Fibroblast of villous mesenchyme (primary cell): ENCODE data around the gene POMGNT1. TPM values are rescaled to one million over a fixed set of nuclear protein-coding genes. Genes with fewer than 3 reads are reported as not detected.
"Not testable (repeated sequence)": the region's sequence is repeated elsewhere in the genome, so short reads cannot be mapped to it uniquely, and the experiment has no call there.

ENCODE experiments used
- DNase-seq: peaks from one replicate; pipeline ENCODE4 v3.0.0-alpha.2; 2010; ENCODE audit warnings: low read depth
- H3K4me3 ChIP-seq: 2 replicates; pipeline ENCODE4 v1.5.1; 2011; ENCODE audit warnings: low read depth, mild to moderate bottlenecking, low read length
- CTCF ChIP-seq: IDR thresholded peaks from 2 replicates; pipeline ENCODE4 v1.5.1; 2012; ENCODE audit warnings: low read depth, mild to moderate bottlenecking, low read length; ENCODE audit not compliant: insufficient read depth
- total RNA-seq: library from RNA; depleted of rRNA; stranded (reverse); fragments of >200 nt; gene quantifications from 2 replicates; pipeline ENCODE4 v1.2.3, GENCODE V29; 2012

POMGNT1 gene
- total RNA-seq: 52.8 and 81.2 TPM in 2 replicates

DNA sequence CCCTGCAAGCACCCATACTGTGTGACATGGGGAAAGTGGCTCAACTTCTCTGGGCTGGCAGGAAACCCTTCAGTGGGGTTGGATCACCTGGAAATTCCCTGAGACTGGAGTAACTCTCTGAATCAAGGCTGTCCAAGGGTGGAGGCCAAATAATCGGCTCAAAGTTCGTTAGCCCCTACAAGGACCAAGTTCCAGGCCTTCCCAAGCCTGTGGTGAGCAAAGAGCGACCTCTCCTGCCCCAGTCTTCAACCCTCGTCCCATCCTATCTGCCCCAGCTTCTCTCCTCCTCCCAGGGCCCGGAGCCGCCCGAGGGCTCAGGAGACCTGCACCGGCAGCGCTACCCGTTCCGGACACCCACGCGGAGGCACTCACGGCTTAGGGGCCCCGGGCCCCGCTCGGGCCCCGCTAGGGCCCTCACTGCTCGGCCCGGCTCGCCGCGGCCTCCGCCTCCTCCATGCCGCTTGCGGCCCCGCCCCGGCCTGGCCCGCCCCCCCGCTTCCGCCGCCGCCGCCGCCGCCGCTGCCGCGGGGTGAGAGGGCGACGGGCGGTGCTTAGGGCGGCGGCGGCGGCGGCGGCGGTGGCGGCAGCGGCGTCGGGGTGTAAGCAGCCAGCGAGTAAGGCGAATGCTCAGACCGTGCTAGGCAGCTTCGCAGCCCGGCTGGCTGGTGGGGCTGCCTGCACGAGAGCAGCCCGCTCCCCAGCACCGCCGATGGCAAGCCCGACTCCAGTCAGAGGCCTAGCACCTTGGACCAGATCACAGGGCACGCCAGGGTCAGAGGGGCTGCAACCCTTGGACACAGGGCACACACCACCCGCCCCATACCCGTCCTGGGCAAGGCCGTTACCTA is at the start of gene POMGNT1:
POMGNT1 (minus strand) TSS at position 471 of the 848 bp plus-strand sequence. CDS start 613 bp downstream, outside the sequence.
- DNase-seq: peak; percentile 72

GRCh38 chr1:46247436-46248121 is 49.3 kb upstream of the POMGNT1 start, which contains the start of gene RAD54L:
Gene RAD54L (plus strand): TSS chr1:46247763. CDS start chr1:46248406, 643 bp downstream.
- no peak for TF ChIP-seq CTCF
- H3K4me3 ChIP-seq: peak within 1 kb of the TSS; percentile 81
- peak; percentile 99 for DNase-seq

More for the DNA sequence above, at the start of gene POMGNT1:
- peak within 1 kb of the TSS; percentile 89 for H3K4me3 ChIP-seq
- no peak for TF ChIP-seq CTCF

- DNase-seq: peak; percentile 51
- no peak for TF ChIP-seq CTCF
- peak overlapping the region; percentile 81 for H3K4me3 ChIP-seq
Observed at GRCh38 chr1:46246548-46247435, 48.6 kb upstream of the POMGNT1 start.

DNA sequence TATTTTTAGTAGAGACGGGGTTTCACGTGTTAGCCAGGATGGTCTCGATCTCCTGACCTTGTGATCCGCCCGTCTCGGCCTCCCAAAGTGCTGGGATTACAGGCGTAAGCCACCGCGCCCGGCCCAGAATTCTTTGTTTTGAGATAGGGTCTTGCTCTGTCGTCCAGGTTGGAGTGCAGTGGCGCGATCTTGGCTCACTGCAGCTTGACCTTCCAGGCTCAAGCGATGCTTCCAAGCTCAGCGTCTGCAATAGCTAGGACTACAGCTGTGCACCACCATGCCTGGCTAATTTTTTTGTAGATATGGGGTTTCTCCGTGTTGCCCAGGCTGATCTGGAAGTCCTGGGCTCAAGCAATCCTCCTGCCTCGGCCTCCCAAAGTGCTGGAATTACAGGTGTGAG is 47.9 kb upstream of the POMGNT1 start:
- not testable (repeated sequence) for DNase-seq, H3K4me3 ChIP-seq

DNA sequence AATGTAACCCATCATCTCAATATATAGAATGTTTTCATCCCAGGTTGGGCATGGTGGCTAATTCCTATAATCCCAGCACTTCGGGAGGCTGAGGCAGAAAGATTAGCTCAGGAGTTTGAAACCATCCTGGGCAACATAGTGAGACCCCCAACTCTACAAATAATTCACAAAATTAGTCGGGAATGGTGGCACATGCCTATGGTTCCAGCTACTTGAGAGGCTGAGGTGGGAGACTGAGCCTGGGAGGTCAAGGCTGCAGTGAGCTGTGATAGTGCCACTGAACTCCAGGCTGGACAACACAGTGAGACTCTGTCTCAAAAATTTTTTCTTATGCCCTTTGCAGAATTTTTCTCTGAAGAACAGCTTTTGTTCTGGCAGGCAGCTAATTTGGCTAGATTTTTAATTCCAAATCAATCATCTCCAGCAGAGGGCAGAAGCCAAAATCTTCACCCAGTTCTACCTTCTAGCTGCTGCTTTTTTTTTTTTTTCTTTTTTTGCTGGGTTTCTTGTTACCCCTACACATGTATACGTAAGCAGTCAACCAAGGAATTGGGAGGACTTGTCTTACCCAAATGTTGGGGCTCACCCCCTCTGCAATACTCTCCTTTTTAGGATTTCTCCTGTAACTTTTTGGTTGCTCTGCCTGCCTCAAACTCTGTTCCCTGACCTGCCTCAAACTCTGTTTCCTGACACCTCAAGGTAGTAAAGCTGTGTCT is 46.6 kb upstream of the POMGNT1 start:
- DNase-seq: peak; percentile 19
- TF ChIP-seq CTCF: peak; percentile 39
- no peak overlapping the region for H3K4me3 ChIP-seq

DNA sequence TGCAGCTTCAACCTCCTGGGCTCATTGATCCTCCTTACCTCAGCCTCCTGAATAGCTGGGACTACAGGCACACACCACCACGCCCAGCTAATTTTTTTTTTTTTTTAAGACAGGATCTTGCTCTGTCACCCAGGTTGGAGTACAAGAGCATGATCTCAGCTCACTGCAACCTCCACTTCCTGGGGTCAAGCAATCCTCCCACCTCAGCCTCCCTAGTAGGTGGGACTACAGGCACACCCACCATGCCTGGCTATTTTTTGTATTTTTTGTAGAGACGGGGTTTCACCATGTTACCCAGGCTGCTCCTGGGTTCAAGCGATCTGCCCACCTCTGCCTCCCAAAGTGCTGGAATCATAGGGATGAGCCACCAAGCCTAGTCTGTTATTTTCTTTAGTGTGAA is 45.6 kb upstream of the POMGNT1 start:
- not testable (repeated sequence) for DNase-seq, H3K4me3 ChIP-seq

- no peak for TF ChIP-seq CTCF
- DNase-seq: no peak
- H3K4me3 ChIP-seq: no peak overlapping the region
Observed at GRCh38 chr1:46242918-46243317, 44.7 kb upstream of the POMGNT1 start.

- DNase-seq, H3K4me3 ChIP-seq: not testable (repeated sequence)
Observed at GRCh38 chr1:46241733-46242132, 43.5 kb upstream of the POMGNT1 start.

- peak; percentile 20 for DNase-seq
- not testable (repeated sequence) for H3K4me3 ChIP-seq
Observed at GRCh38 chr1:46238865-46239264, 40.6 kb upstream of the POMGNT1 start.
